AG09319 (cell line): ENCODE results near the gene SNX33.

Experiments
- DNase-seq: peaks from one replicate; pipeline ENCODE4 v3.0.0-alpha.2; 2010; ENCODE audit warnings: low read depth; ENCODE audit errors: extremely low read depth
- CTCF ChIP-seq: IDR thresholded peaks from 2 replicates; pipeline ENCODE4 v1.5.1; 2011; ENCODE audit warnings: low read depth, mild to moderate bottlenecking, inconsistent platforms, low read length, moderate library complexity

SNX33 gene

GRCh38 chr15:75644376-75644775, 3.3 kb upstream of the SNX33 start:
- TF ChIP-seq CTCF: no peak
- no peak for DNase-seq

GRCh38 chr15:75646112-75646943, 1.4 kb upstream of the SNX33 start:
- no peak for DNase-seq
- TF ChIP-seq CTCF: no peak

- TF ChIP-seq CTCF: no peak
- no peak for DNase-seq
These were observed 758 bp upstream of the SNX33 start for GRCh38 chr15:75646944-75647364.

DNA sequence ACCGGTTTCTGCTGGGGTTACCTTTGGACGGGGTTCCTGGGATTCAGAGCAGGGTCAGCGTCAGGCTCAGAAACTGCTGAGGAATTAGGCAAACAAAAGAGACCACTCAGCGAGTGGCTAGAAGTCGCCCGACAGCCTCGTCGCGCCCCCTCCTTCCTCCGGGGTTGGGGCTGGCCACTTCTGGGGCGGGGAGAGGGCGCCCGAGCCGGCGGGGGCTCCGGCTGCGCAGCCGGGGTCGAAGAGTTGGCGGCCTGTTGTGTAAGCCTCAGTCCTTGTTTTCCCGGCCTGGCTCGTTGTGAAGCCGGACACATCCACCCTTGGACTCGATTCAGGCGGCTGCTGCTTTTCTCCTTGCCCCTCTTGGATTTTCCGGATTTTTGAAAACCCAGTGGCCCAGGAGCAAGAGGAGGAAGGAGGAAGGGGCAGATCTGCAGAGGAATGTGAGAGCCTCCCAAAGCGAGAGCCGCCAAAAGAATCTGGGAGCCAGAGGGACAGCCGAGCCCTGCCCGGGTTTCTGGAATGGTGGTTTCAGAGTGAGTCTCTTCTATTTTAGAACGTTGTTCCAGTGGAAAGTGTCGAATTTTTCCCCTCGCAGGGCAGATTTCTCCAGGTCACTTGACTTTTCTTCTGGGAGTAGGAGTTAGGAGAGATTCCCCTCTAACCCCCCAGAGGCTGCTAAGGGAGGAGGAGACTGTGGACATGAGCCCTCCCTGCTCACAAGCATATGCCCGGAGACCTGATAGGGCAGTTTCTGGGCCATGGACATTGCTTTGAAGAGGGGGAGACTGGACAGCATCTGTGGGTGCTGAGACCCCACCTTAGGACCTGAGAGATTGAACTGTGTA, 666 bp downstream of the SNX33 start:
- no peak for TF ChIP-seq CTCF
- DNase-seq: no peak

DNA sequence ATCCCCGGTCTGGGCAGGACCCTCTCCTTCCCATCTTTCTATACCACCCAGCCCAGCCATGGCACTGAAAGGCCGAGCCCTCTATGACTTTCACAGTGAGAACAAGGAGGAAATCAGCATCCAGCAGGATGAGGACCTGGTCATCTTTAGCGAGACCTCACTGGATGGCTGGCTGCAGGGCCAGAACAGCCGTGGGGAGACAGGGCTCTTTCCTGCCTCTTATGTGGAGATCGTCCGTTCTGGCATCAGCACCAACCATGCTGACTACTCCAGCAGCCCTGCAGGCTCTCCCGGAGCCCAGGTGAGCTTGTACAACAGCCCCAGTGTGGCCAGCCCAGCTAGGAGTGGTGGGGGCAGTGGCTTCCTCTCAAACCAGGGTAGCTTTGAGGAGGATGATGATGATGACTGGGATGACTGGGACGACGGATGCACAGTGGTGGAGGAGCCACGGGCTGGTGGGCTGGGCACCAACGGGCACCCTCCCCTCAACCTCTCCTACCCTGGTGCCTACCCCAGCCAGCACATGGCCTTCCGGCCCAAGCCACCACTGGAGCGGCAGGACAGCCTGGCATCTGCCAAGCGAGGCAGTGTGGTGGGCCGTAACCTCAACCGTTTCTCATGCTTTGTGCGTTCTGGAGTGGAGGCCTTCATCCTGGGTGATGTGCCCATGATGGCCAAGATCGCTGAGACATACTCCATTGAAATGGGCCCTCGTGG, 1.5 kb downstream of the SNX33 start:
- DNase-seq: no peak
- TF ChIP-seq CTCF: no peak

DNA sequence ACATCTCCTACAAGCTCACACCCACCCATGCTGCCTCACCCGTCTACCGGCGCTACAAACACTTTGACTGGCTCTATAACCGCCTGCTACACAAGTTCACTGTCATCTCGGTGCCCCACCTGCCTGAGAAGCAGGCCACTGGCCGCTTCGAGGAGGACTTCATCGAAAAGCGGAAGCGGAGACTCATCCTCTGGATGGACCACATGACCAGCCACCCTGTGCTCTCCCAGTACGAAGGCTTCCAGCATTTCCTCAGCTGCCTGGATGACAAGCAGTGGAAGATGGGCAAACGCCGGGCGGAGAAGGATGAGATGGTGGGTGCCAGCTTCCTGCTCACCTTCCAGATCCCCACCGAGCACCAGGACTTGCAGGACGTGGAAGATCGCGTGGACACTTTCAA, 2.1 kb downstream of the SNX33 start:
- DNase-seq: no peak
- TF ChIP-seq CTCF: no peak
